GM12874 (cell line): ENCODE data around the gene NCKAP5.

Source experiments
- CTCF ChIP-seq: IDR thresholded peaks from 2 replicates; pipeline ENCODE4 v1.5.1; 2011; ENCODE audit warnings: low read depth, mild to moderate bottlenecking, control low read depth, low read length, moderate library complexity; ENCODE audit not compliant: insufficient read depth

Gene NCKAP5

GRCh38 chr2:132720393-132720792 lies 847.9 kb downstream of the NCKAP5 start:
- no peak for TF ChIP-seq CTCF

GRCh38 chr2:132719480-132719879 lies 848.8 kb downstream of the NCKAP5 start:
- TF ChIP-seq CTCF = no peak

- no peak for TF ChIP-seq CTCF
Observed at GRCh38 chr2:132716954-132717353, 851.3 kb downstream of the NCKAP5 start.

- TF ChIP-seq CTCF = no peak
Observed at GRCh38 chr2:132715386-132716351, 852.6 kb downstream of the NCKAP5 start.

GRCh38 chr2:132703396-132703795 lies 864.9 kb downstream of the NCKAP5 start:
- no peak for TF ChIP-seq CTCF

GRCh38 chr2:132701810-132702209 lies 866.5 kb downstream of the NCKAP5 start:
- TF ChIP-seq CTCF = no peak

- TF ChIP-seq CTCF = no peak
Observed at GRCh38 chr2:132697556-132698205, 870.6 kb downstream of the NCKAP5 start.
